Measurements from ENCODE around the gene USP31.
"Not testable (repeated sequence)": the region's sequence is repeated elsewhere in the genome, so short reads cannot be mapped to it uniquely, and the experiment has no call there.

The USP31 gene

GRCh38 chr16:23155445-23156049 lies 6.3 kb upstream of the USP31 start:
- DNase-seq = no peak

GRCh38 chr16:23152386-23153178 lies 3.3 kb upstream of the USP31 start:
- DNase-seq = no peak

- DNase-seq = no peak
Measured at GRCh38 chr16:23149993-23150364, 727 bp upstream of the USP31 start.

- peak; percentile 34 for DNase-seq
Measured at GRCh38 chr16:23148513-23149266, 562 bp downstream of the USP31 start.

DNA sequence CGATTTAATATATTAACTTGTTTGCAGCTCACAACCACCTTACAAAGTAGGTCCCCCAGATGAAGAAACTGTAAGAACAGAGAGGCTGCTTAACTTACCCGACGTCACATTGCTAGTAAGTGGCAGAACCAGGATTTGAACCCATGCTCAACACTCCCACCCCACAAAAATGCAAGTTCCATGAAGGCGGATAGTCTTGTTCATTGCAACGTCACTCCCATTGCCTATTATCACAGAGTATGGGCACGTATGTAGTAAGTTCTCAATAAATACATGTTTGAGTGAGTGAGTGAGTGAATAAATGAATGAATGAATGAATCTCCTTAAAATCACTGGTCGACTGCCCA lies 1.1 kb downstream of the USP31 start:
- DNase-seq = no peak

DNA sequence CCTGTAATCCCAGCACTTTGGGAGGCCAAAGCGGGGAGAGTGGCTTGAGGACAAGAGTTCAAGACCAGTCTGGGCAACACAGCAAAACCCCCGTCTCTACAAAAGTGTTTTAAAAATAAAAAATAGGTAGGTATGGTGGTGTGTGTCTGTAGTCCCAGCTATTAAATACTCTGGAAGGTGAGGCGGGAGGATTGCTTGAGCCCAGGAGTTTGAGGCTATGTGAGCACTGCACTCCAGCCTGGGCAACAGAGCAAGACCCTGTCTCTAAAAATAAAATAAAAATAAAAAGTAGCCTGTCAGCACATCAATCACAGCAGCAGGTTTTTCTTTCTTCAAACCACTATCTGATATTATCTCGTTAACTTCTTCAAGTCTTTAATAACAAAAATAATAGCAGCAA lies 1.6 kb downstream of the USP31 start:
- DNase-seq = no peak

DNA sequence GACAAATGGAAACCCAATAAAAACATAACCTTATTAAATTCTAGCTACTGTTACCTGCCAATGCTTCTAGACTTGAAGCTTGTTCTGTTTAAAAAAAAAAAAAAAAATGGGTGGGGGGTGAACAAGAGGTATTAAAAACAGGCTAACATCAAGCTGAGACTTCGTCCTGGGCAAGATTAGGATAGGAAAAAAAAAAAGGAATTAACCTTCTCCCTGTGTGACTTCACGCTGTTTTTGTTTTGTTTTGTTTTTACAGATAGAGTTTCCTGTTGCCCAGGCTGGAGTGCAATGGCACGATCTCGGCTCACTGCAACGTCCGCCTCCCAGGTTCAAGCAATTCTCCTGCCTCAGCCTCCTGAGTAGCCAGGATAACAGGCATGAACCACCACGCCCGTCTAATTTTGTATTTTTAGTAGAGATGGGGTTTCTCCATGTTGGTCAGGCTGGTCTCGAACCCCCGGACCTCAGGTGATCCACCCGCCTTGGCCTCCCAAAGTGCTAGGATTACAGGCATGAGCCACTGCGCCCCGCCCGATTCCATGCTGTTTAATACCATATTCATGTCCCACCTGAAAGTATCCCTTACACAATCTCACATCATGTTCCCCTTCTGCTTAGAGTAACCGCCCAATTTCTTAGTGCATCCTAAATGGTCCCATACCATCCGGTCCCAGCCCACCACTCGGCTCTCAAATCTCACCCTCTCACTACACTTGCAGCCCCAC lies 2.2 kb downstream of the USP31 start:
- DNase-seq = no peak

- no peak for DNase-seq
Measured at GRCh38 chr16:23145608-23146007, 3.6 kb downstream of the USP31 start.

DNA sequence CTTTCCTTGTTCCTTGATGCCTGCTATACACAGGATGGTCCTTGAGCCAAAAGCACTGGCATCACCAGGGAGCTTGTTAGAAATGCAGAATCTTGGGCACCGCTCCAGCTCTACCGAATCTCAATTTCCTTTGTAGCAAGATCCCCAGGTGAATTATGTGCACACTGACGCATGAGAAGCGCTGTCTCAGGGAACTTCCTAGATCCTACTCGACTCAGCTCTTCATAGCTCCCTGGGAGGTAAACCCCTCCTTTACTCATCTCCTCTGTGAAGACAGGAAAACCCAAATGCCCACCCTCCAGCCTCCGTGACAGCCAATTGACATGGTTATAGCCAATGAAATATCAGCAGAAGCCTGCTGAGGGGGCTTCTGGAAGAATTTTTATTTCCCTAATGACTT lies 4.1 kb downstream of the USP31 start:
- no peak for DNase-seq

DNA sequence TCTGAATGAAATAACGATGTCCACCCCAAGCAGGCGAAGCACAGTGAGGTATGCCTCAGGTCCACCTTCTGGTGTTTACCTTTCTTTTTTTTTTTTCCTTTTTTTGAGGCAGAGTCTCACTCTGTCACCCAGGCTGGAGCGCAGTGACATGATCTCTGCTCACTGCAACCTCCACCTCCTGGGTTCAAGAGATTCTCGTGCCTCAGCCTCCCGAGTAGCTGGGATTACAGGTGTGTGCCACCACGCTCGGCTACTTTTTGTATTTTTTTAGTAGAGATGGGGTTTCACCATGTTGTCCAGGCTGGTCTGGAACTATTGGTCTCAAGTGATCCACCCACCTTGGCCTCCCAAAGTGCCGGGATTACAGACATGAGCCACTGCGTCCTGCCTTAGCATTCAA lies 4.9 kb downstream of the USP31 start:
- DNase-seq = not testable (repeated sequence)

GRCh38 chr16:23143391-23143790 lies 5.9 kb downstream of the USP31 start:
- no peak for DNase-seq

DNA sequence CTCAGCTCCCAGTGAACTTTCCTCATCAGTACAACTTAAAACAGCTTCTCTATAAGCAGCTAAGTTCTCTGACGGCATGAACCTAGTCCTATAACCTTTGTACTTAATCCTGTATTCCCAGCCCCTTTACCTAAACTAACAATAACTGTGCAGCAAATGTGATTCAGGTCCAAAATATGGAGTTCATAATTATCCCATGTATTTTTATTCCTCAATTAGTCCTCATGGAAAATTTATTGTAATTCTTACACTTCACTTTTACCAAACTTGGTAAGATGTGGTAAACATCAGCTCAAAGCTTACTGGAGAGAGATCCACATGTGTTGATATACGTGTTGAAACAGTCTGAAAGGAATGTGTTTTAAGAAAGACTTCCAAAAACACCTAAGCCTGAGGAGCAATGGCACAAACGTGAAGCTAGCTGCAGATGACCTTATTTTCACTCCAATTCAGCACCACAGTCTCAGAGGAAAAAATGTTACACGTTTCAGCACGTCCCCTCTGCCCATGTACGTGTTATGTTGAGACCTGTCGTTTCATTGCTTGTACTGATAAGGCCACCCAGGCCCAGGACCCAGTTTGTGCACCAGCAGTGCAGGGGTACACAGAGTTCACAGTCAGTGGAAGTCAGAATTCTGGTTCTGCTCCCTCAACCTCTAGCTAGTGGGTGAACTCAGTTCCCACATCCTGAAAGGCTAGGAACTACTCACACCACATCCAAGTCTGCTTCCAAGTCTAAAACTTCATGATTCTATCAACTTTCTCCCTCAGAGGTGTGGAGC lies 7.1 kb downstream of the USP31 start:
- DNase-seq = no peak

DNA sequence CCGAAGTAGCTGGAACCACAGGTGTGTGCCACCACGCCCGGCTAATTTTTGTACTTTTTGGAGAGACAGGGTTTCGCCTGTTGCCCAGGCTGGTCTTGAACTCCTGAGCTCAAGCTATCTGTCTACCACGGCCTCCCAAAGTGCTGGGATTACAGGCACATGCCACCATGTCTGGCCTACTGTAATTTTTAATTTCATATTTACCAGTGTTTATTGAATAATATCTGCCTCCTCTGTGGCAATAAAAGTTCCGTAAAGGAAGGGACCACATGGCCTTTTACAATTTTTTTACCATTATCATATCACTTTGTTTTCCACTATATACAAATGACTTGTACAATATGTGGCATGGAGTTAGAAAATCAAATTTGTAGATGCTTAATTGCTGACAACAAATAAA lies 7.8 kb downstream of the USP31 start:
- no peak for DNase-seq

- DNase-seq = no peak
Measured at GRCh38 chr16:23141033-23141432, 8.2 kb downstream of the USP31 start.

DNA sequence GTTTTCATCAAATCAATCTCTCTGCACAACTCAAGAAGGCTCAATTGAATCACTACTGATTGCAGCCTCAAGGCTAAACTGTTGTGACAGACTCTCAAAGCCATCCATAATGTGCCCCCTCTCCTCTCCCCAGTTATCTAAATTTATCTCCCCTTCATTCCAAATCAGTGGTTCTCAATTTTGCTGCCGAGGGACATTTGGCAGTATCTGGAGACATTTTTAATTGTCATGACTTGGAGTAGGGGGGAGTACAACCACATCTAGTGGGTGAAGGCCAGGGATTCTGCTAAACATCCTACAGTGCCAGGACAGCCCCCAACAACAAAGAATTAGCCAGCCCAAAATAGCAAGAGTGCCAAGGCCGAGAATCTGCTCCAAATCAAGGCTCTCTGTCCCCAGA lies 9.1 kb downstream of the USP31 start:
- no peak for DNase-seq

GRCh38 chr16:23137818-23138217 lies 11.4 kb downstream of the USP31 start:
- DNase-seq = no peak

- no peak for DNase-seq
Measured at GRCh38 chr16:23137256-23137655, 12.0 kb downstream of the USP31 start.

GRCh38 chr16:23134274-23134673 lies 15.0 kb downstream of the USP31 start:
- DNase-seq = no peak

- no peak for DNase-seq
Measured at GRCh38 chr16:23132775-23133463, 16.3 kb downstream of the USP31 start.

DNA sequence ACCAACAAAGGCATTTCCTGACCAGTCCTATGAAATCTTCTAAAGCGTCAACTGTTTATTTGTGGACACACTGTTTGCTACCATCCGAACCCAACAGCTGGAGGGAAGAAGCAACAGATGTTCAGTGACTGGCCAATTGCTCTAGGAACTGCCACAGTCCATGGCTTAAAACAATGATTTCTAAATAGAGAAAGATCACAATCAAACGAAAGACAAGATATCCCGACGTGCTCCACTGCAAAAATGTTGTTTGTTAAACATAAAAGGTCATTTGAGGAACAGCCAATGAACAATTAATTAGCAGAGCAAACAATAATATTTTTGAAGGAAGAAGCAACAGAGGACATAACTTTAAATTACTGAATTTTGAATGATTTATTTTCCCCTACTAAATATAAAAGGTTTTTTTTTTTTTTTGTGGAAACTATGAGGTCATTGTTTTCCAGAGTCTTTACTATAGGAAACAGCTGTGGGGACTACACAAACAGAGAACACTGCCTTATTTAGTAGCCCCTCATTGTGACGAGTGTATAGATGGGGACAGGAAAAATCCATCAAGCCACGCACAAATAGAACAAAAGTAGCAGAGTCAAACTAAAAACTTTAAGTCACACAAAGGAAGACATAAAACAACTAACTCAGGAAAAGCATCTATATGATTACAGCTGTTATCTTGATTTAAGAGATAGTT lies 17.2 kb downstream of the USP31 start:
- DNase-seq = no peak

- no peak for DNase-seq
Measured at GRCh38 chr16:23131436-23131835, 17.8 kb downstream of the USP31 start.
